NCI-H2227 (cell line): Measurements from ENCODE around the gene TAS2R13.

ENCODE experiments used
- DNase-seq: peaks from one replicate; lab custom pipeline; 2025; ENCODE audit not compliant: unreplicated experiment; lab: John Stamatoyannopoulos, UW

Gene TAS2R13

GRCh38 chr12:10909462-10909861, at the start of gene TAS2R13:
TAS2R13 (minus strand) TSS chr12:10909562; CDS start chr12:10909298, 264 bp downstream.
- DNase-seq = no peak

- DNase-seq = no peak
Measured at GRCh38 chr12:10957741-10958140, 48.4 kb upstream of the TAS2R13 start.

GRCh38 chr12:10956085-10956484, 46.7 kb upstream of the TAS2R13 start:
- no peak for DNase-seq

GRCh38 chr12:10952645-10953044, 43.3 kb upstream of the TAS2R13 start:
- no peak for DNase-seq

GRCh38 chr12:10943167-10943566, 33.8 kb upstream of the TAS2R13 start:
- DNase-seq = no peak

- DNase-seq = no peak
Measured at GRCh38 chr12:10941916-10942607, 32.7 kb upstream of the TAS2R13 start.

GRCh38 chr12:10941369-10941768, 32.0 kb upstream of the TAS2R13 start:
- no peak for DNase-seq

- DNase-seq = no peak
Measured at GRCh38 chr12:10940389-10940788, 31.0 kb upstream of the TAS2R13 start.

GRCh38 chr12:10939163-10939562, 29.8 kb upstream of the TAS2R13 start, which contains the start of gene TAS2R14:
TAS2R14 (minus strand) TSS chr12:10939263; CDS start chr12:10939207, 56 bp downstream.
- DNase-seq = no peak

- no peak for DNase-seq
Measured at GRCh38 chr12:10936506-10936905, 27.1 kb upstream of the TAS2R13 start.

- DNase-seq = no peak
Measured at GRCh38 chr12:10928746-10929286, 19.5 kb upstream of the TAS2R13 start, which contains the start of gene PRH2. PRH2 (plus strand) TSS chr12:10929236; CDS start chr12:10929274, 38 bp downstream.

GRCh38 chr12:10926269-10926668, 16.9 kb upstream of the TAS2R13 start:
- no peak for DNase-seq

GRCh38 chr12:10919809-10920208, 10.4 kb upstream of the TAS2R13 start:
- DNase-seq = no peak

- no peak for DNase-seq
Measured at GRCh38 chr12:10910380-10910779, 1.0 kb upstream of the TAS2R13 start.

- no peak for DNase-seq
Measured at GRCh38 chr12:10904686-10905085, 4.7 kb downstream of the TAS2R13 start.

GRCh38 chr12:10901427-10901826, 7.9 kb downstream of the TAS2R13 start:
- no peak for DNase-seq

GRCh38 chr12:10900972-10901371, 8.4 kb downstream of the TAS2R13 start:
- DNase-seq = no peak

- no peak for DNase-seq
Measured at GRCh38 chr12:10900530-10900929, 8.8 kb downstream of the TAS2R13 start.

- no peak for DNase-seq
Measured at GRCh38 chr12:10896854-10897253, 12.5 kb downstream of the TAS2R13 start.

- DNase-seq = no peak
Measured at GRCh38 chr12:10891937-10892336, 17.4 kb downstream of the TAS2R13 start.

GRCh38 chr12:10889226-10889625, 20.1 kb downstream of the TAS2R13 start:
- DNase-seq = no peak

- no peak for DNase-seq
Measured at GRCh38 chr12:10884086-10884725, 25.2 kb downstream of the TAS2R13 start, which contains the start of gene PRH1. PRH1 (minus strand) TSS chr12:10884255; CDS start chr12:10884217, 38 bp downstream.
